OCI-LY7 (cell line): ENCODE measurements around the gene C11orf24. TPM values are rescaled to one million over a fixed set of nuclear protein-coding genes. Genes with fewer than 3 reads are reported as not detected.

Source experiments
- BruUV-seq: library from RNA; stranded (reverse); fragments of 400-500 nt; replicated peaks from 2 replicates; lab custom pipeline; 2021; lab: Mats Ljungman, UMichigan
- CTCF ChIA-PET: fragments of 300-600 bp; sonication (Branson Sonifier 250); formaldehyde crosslinking; loops from one replicate; lab custom pipeline; 2022; ENCODE audit warnings: antibody characterized with exemption; ENCODE audit not compliant: unreplicated experiment; lab: Charles Lee
- POLR2A ChIA-PET: fragments of 300-600 bp; sonication (Branson Sonifier 250); formaldehyde crosslinking; loops from one replicate; lab custom pipeline; 2022; ENCODE audit warnings: antibody characterized with exemption; lab: Charles Lee
- DNase-seq: peaks from one replicate; pipeline ENCODE4 v3.0.0-alpha.2; 2015; ENCODE audit warnings: low spot score
- H2AFZ ChIP-seq: fragments of 200-600 bp; sonication (generic), shearing (Covaris generic); 2 replicates; pipeline ENCODE4 v1.6.1; 2014; ENCODE audit warnings: mild to moderate bottlenecking, antibody characterized with exemption, low read length, moderate library complexity
- H3K27ac ChIP-seq: fragments of 200-600 bp; sonication (generic); 2 replicates; pipeline ENCODE4 v1.5.1; 2014; ENCODE audit warnings: mixed run types, low read depth, mild to moderate bottlenecking, moderate library complexity, low read length, inconsistent platforms; ENCODE audit not compliant: poor library complexity, severe bottlenecking
- H3K36me3 ChIP-seq: fragments of 200-600 bp; sonication (generic); 2 replicates; pipeline ENCODE4 v1.6.1; 2014; ENCODE audit warnings: mild to moderate bottlenecking, antibody characterized with exemption, low read length, moderate library complexity, mixed read lengths; ENCODE audit not compliant: insufficient read depth
- H3K4me1 ChIP-seq: fragments of 200-600 bp; sonication (generic); 2 replicates; pipeline ENCODE4 v1.5.1; 2014; ENCODE audit warnings: mild to moderate bottlenecking, low read length; ENCODE audit not compliant: insufficient read depth, poor library complexity, severe bottlenecking
- H3K4me2 ChIP-seq: fragments of 200-600 bp; sonication (generic); 2 replicates; pipeline ENCODE4 v1.6.1; 2014; ENCODE audit warnings: mild to moderate bottlenecking, low read length
- H3K4me3 ChIP-seq: fragments of 200-600 bp; sonication (generic); 2 replicates; pipeline ENCODE4 v1.5.1; 2014; ENCODE audit warnings: mild to moderate bottlenecking, low read depth, low read length; ENCODE audit not compliant: poor library complexity, severe bottlenecking
- H3K79me2 ChIP-seq: fragments of 200-600 bp; sonication (generic); 2 replicates; pipeline ENCODE4 v1.6.1; 2016; ENCODE audit warnings: low read depth, mild to moderate bottlenecking, low read length, moderate library complexity, mixed read lengths; ENCODE audit not compliant: insufficient read depth
- H3K9me2 ChIP-seq: fragments of 200-600 bp; sonication (generic); 2 replicates; pipeline ENCODE4 v1.6.1; 2016; ENCODE audit warnings: mild to moderate bottlenecking, low read length, mixed read lengths; ENCODE audit not compliant: insufficient read depth
- H3K9me3 ChIP-seq: fragments of 200-600 bp; sonication (generic); 2 replicates; pipeline ENCODE4 v1.6.1; 2014; ENCODE audit warnings: mild to moderate bottlenecking, mixed run types, low read length, mixed read lengths
- H4K20me1 ChIP-seq: fragments of 200-600 bp; sonication (generic); 2 replicates; pipeline ENCODE4 v1.6.1; 2014; ENCODE audit warnings: mild to moderate bottlenecking, antibody characterized with exemption, low read length, moderate library complexity, mixed read lengths; ENCODE audit not compliant: insufficient read depth
- EZH2phosphoT487 ChIP-seq: fragments of 200-600 bp; sonication (generic); IDR thresholded peaks from 2 replicates; pipeline ENCODE4 v1.6.1; 2018; ENCODE audit warnings: low read depth, borderline replicate concordance, mild to moderate bottlenecking, mixed run types, antibody characterized with exemption, low read length, moderate library complexity, mixed read lengths
- intact Hi-C: fragments of 100-400 bp; cut with micrococcal nuclease; formaldehyde crosslinking; loops from one replicate; pipeline ENCODE4 v1.10.0; 2022; ENCODE audit not compliant: unreplicated experiment
- total RNA-seq, 2 experiments: library from RNA; depleted of rRNA in 1 of 2; stranded (reverse); fragments of >200 nt in 1 of 2; shearing (Covaris generic) in 1 of 2; gene quantifications; 2 replicates each; pipeline ENCODE4 v1.2.3, GENCODE V29; 2014 to 2022
- TF ChIP-seq, protein P1 (sequence below): fragments of 200-600 bp; sonication (generic); conservative IDR thresholded peaks from 2 replicates; pipeline ENCODE4 v1.5.1; 2014; ENCODE audit warnings: mild to moderate bottlenecking, antibody characterized with exemption, low read length, moderate library complexity, mixed read lengths

C11orf24 gene
- total RNA-seq, 2 experiments from 2014 or later, result 81.1 to 94.1 TPM

- intact Hi-C loops, result loop anchor here (1.0 to 5.0 kb wide), 5 partner anchors 25 to 150 kb away; partner anchors contain the start of gene KMT5B
- peak overlapping the region; percentile 23; the same call in 1 of the 2 replicates for H3K4me2 ChIP-seq
- H3K27ac ChIP-seq, result no peak overlapping the region
- H3K36me3 ChIP-seq, result no peaks in the 10 kb centered on the region
- H3K4me3 ChIP-seq, result no peak overlapping the region
- no TSS peak for BruUV-seq
- H3K9me3 ChIP-seq, result no peaks in the 10 kb centered on the region
- H3K4me1 ChIP-seq, result peaks cover 40% of the 10 kb centered on the region
- no peaks in the 10 kb centered on the region for H4K20me1 ChIP-seq
- CTCF ChIA-PET, result interaction anchor here (1.1 to 3.8 kb wide), 2 partner anchors 39 to 88 kb away, joined by 3 to 26 read pairs; no protein-coding TSS in a partner anchor
- POLR2A ChIA-PET, result interaction anchor here (2.5 to 2.8 kb wide), 2 partner anchors 25 to 39 kb away, joined by 11 to 24 read pairs; partner anchors contain the start of gene C11orf24
- H3K9me2 ChIP-seq, result no peaks in the 10 kb centered on the region
- no peak for TF ChIP-seq EZH2phosphoT487
- TF ChIP-seq, protein P1, sequence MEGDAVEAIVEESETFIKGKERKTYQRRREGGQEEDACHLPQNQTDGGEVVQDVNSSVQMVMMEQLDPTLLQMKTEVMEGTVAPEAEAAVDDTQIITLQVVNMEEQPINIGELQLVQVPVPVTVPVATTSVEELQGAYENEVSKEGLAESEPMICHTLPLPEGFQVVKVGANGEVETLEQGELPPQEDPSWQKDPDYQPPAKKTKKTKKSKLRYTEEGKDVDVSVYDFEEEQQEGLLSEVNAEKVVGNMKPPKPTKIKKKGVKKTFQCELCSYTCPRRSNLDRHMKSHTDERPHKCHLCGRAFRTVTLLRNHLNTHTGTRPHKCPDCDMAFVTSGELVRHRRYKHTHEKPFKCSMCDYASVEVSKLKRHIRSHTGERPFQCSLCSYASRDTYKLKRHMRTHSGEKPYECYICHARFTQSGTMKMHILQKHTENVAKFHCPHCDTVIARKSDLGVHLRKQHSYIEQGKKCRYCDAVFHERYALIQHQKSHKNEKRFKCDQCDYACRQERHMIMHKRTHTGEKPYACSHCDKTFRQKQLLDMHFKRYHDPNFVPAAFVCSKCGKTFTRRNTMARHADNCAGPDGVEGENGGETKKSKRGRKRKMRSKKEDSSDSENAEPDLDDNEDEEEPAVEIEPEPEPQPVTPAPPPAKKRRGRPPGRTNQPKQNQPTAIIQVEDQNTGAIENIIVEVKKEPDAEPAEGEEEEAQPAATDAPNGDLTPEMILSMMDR, result no peak
- no peak overlapping the region for H2AFZ ChIP-seq
- DNase-seq, result no peak
- H3K79me2 ChIP-seq, result no peaks in the 10 kb centered on the region
Measured at GRCh38 chr11:68297494-68297811, 25.7 kb upstream of the C11orf24 start.

- DNase-seq, result no peak
- no peaks in the 10 kb centered on the region for H3K36me3 ChIP-seq
- TF ChIP-seq, protein P1, result no peak
- TF ChIP-seq EZH2phosphoT487, result no peak
- intact Hi-C loops, result loop anchor here (1.0 to 5.0 kb wide), 5 partner anchors 25 to 150 kb away; partner anchors contain the start of gene KMT5B
- no peaks in the 10 kb centered on the region for H3K9me2 ChIP-seq
- peaks cover 40% of the 10 kb centered on the region for H3K4me1 ChIP-seq
- H2AFZ ChIP-seq, result peak overlapping the region; percentile 60; the same call in 1 of the 2 replicates
- POLR2A ChIA-PET, result interaction anchor here (0.6 to 2.8 kb wide), 3 partner anchors 13 to 38 kb away, joined by 4 to 24 read pairs (median 11); partner anchors contain the start of gene C11orf24
- no peaks in the 10 kb centered on the region for H3K9me3 ChIP-seq
- no peaks in the 10 kb centered on the region for H4K20me1 ChIP-seq
- H3K4me3 ChIP-seq, result no peak overlapping the region
- CTCF ChIA-PET, result interaction anchor here (0.5 to 3.8 kb wide), 3 partner anchors 39 to 88 kb away, joined by 3 to 26 read pairs (median 3); no protein-coding TSS in a partner anchor
- no peaks in the 10 kb centered on the region for H3K79me2 ChIP-seq
- H3K4me2 ChIP-seq, result peak overlapping the region; percentile 32; the same call in 1 of the 2 replicates
- no peak overlapping the region for H3K27ac ChIP-seq
- BruUV-seq, result no TSS peak
Measured at GRCh38 chr11:68297052-68297378, 25.2 kb upstream of the C11orf24 start.
